Measurements from ENCODE around the gene PLA2G4D.

DNA sequence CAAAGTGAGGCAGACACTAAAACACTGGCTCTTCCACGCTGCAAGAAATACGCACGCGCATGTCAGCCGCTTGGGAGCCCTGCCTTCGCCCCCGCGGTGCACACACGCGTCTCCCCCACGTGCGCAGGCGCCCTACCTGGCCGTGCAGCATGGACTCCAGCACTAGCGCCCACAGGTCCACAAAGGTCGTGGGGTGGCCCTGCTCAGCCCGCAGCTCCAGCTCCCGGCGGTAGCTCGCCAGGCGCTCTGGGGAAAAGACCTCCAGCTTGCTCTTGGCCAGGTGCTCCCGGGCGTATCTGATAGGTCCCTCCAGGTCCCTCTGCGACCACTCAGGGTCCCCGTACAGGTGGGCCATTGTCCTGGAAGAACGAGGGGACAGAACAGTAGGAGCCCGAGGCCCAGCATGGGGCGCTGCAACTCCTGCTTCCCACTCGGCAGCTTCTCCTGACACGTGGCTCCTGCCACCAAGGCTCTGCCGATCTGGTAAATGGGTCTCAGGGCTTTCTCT, 14.9 kb downstream of the PLA2G4D start:
- TF ChIP-seq, protein P1, sequence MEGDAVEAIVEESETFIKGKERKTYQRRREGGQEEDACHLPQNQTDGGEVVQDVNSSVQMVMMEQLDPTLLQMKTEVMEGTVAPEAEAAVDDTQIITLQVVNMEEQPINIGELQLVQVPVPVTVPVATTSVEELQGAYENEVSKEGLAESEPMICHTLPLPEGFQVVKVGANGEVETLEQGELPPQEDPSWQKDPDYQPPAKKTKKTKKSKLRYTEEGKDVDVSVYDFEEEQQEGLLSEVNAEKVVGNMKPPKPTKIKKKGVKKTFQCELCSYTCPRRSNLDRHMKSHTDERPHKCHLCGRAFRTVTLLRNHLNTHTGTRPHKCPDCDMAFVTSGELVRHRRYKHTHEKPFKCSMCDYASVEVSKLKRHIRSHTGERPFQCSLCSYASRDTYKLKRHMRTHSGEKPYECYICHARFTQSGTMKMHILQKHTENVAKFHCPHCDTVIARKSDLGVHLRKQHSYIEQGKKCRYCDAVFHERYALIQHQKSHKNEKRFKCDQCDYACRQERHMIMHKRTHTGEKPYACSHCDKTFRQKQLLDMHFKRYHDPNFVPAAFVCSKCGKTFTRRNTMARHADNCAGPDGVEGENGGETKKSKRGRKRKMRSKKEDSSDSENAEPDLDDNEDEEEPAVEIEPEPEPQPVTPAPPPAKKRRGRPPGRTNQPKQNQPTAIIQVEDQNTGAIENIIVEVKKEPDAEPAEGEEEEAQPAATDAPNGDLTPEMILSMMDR (conservative IDR thresholded peaks at IDR 0.05 in 1 of 2, IDR thresholded peaks at IDR 0.05 in 1 of 2; ENCODE audit: low read depth in 1 of 2, low read length in 2 of 2) = no peak
- TF ChIP-seq EZH2 (IDR thresholded peaks at IDR 0.05; ENCODE audit: low read length, missing control alignments) = no peak
